Activated CD4-positive, alpha-beta T cell treated with anti-CD3 and anti-CD28 coated beads, Interleukin-2, amount 10 ng/mL, durations not matched to agents 7 days and 5 days (primary cell): ENCODE data around the gene HPDL. TPM values are rescaled to one million over a fixed set of nuclear protein-coding genes. Genes with fewer than 3 reads are reported as not detected.

Experiments
- CTCF ChIA-PET: fragments of 350-600 bp; sonication (Branson Sonifier 250); formaldehyde crosslinking; loops from one replicate; lab custom pipeline; 2021; ENCODE audit warnings: antibody characterized with exemption; lab: Charles Lee
- POLR2A ChIA-PET: fragments of 350-600 bp; sonication (Branson Sonifier 250); formaldehyde crosslinking; loops from one replicate; lab custom pipeline; 2021; ENCODE audit warnings: antibody characterized with exemption; lab: Charles Lee
- DNase-seq: peaks from one replicate; pipeline ENCODE4 v3.0.0-alpha.2; 2020
- H3K27ac Mint-ChIP-seq: one replicate; pipeline ENCODE4 v1.8.0; 2021; ENCODE audit warnings: mild to moderate bottlenecking, moderate library complexity, mixed read lengths
- H3K27me3 Mint-ChIP-seq: one replicate; pipeline ENCODE4 v1.8.0; 2021; ENCODE audit warnings: mixed read lengths
- H3K36me3 Mint-ChIP-seq: one replicate; pipeline ENCODE4 v1.8.0; 2021; ENCODE audit warnings: low read depth, mixed read lengths
- H3K4me1 Mint-ChIP-seq: one replicate; pipeline ENCODE4 v1.8.0; 2021; ENCODE audit warnings: mixed read lengths
- H3K4me3 Mint-ChIP-seq: one replicate; pipeline ENCODE4 v1.8.0; 2021; ENCODE audit warnings: mild to moderate bottlenecking, moderate library complexity, mixed read lengths
- H3K9me3 Mint-ChIP-seq: one replicate; pipeline ENCODE4 v1.8.0; 2021; ENCODE audit warnings: mixed read lengths
- total RNA-seq, 2 experiments: library from RNA; stranded (reverse); gene quantifications; one replicate each; pipeline ENCODE4 v1.2.3, GENCODE V29; 2021

The HPDL gene
- total RNA-seq, 2 experiments from 2014 or later: 6.2 to 6.5 TPM

- POLR2A ChIA-PET: interaction anchor here (0.6 to 2.7 kb wide), 3 partner anchors 16 to 291 kb away, joined by 4 to 15 read pairs (median 8); partner anchors contain the start of genes MUTYH, TOE1 and UROD
Measured at GRCh38 chr1:45303520-45304310, 23.0 kb upstream of the HPDL start.

GRCh38 chr1:45304311-45305081, 22.2 kb upstream of the HPDL start:
- H3K4me3 Mint-ChIP-seq: peak overlapping the region; percentile 79
- peak overlapping the region; percentile 91 for H3K27ac Mint-ChIP-seq
- peaks cover 40% of the 10 kb centered on the region for H3K4me1 Mint-ChIP-seq
- ChIA-PET POLR2A (interaction anchor here (1.3 kb wide), 1 partner anchor 292 kb away, joined by 8 read pairs; the partner anchor contains the start of gene UROD), CTCF (interaction anchor here (0.9 to 8.1 kb wide), 7 partner anchors 10 to 294 kb away, joined by 3 to 86 read pairs (median 5); partner anchors contain the start of genes HECTD3, MUTYH, TOE1 and UROD)
- H3K36me3 Mint-ChIP-seq: no peaks in the 10 kb centered on the region
- no peak for DNase-seq
- no peaks in the 10 kb centered on the region for H3K27me3 Mint-ChIP-seq
- H3K9me3 Mint-ChIP-seq: no peaks in the 10 kb centered on the region

More at GRCh38 chr1:45303520-45304310, 23.0 kb upstream of the HPDL start:
- no peaks in the 10 kb centered on the region for H3K36me3 Mint-ChIP-seq
- H3K9me3 Mint-ChIP-seq: no peaks in the 10 kb centered on the region
- H3K27ac Mint-ChIP-seq: peak overlapping the region; percentile 91
- peak overlapping the region; percentile 79 for H3K4me3 Mint-ChIP-seq
- CTCF ChIA-PET: interaction anchor here (0.6 to 8.1 kb wide), 21 partner anchors 10 to 572 kb away, joined by 3 to 86 read pairs (median 5); partner anchors contain the start of genes BTBD19, HECTD3, MUTYH and PLK3
- no peaks in the 10 kb centered on the region for H3K27me3 Mint-ChIP-seq
- peak; percentile 97 for DNase-seq
- H3K4me1 Mint-ChIP-seq: peaks cover 40% of the 10 kb centered on the region

DNA sequence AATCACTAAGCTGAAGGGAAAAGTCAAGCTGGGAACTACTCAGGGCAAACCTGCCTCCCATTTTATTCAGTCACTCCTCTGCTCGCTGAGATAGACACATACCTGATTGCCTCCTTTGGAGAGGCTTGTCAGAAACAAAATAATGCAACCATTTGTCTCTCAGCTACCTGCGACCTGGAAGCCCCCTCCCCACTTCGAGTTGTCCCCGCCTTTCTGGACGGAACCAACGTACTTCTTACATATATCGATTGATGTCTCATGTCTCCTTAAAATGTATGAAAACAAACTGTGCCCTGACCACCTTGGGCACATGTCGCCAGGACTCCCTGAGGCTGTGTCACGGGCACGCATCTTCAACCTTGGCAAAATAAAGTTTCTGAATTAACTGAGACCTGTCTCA, 21.5 kb upstream of the HPDL start:
- Mint-ChIP-seq H3K4me1 (peaks cover 40% of the 10 kb centered on the region), H3K4me3 (peak overlapping the region; percentile 79), H3K9me3 (no peaks in the 10 kb centered on the region), H3K36me3 (no peaks in the 10 kb centered on the region), H3K27me3 (no peaks in the 10 kb centered on the region), H3K27ac (peak overlapping the region; percentile 86)
- CTCF ChIA-PET: interaction anchor here (0.6 to 1.7 kb wide), 6 partner anchors 15 to 584 kb away, joined by 3 to 5 read pairs (median 4); partner anchors contain the start of gene TOE1
- no peak for DNase-seq
- POLR2A ChIA-PET: no interaction called here

- Mint-ChIP-seq H3K9me3 (no peaks in the 10 kb centered on the region), H3K27ac (peak overlapping the region; percentile 34), H3K27me3 (no peaks in the 10 kb centered on the region), H3K4me1 (peaks cover 37% of the 10 kb centered on the region), H3K4me3 (no peak overlapping the region), H3K36me3 (no peaks in the 10 kb centered on the region)
- peak; percentile 11 for DNase-seq
- ChIA-PET POLR2A (interaction anchor here (1.1 kb wide), 1 partner anchor 26 kb away, joined by 5 read pairs; no protein-coding TSS in a partner anchor), CTCF (interaction anchor here (0.8 to 1.7 kb wide), 4 partner anchors 12 to 939 kb away, joined by 3 read pairs; partner anchors contain the start of gene RNU5D-1)
Measured at GRCh38 chr1:45306319-45306718, 20.4 kb upstream of the HPDL start.

DNA sequence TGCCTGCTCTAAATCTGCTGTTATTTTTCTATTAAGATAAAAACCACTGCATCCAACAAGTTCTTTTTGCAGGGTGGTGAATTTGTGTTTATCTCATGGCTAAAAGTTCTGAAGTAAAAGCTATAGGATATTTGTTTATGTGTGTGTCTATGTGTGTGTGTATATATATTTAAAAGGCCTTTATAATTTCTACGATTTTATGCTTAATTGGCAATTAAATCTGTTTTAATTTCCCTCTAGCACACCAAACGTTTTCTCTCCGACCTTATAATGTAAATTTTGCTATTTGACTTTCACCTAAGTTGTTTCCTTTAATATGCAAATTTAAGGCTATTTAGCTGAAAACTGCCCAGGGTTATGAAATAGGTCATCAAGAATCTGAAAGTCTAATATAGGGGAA, 19.8 kb upstream of the HPDL start:
- Mint-ChIP-seq H3K27ac (peak overlapping the region; percentile 60), H3K4me1 (peaks cover 34% of the 10 kb centered on the region), H3K4me3 (no peak overlapping the region), H3K36me3 (no peaks in the 10 kb centered on the region), H3K9me3 (no peaks in the 10 kb centered on the region), H3K27me3 (no peaks in the 10 kb centered on the region)
- CTCF ChIA-PET: interaction anchor here (0.8 to 1.0 kb wide), 2 partner anchors 32 to 186 kb away, joined by 3 read pairs; no protein-coding TSS in a partner anchor
- DNase-seq: no peak
- POLR2A ChIA-PET: interaction anchor here (1.1 kb wide), 1 partner anchor 25 kb away, joined by 5 read pairs; no protein-coding TSS in a partner anchor

DNA sequence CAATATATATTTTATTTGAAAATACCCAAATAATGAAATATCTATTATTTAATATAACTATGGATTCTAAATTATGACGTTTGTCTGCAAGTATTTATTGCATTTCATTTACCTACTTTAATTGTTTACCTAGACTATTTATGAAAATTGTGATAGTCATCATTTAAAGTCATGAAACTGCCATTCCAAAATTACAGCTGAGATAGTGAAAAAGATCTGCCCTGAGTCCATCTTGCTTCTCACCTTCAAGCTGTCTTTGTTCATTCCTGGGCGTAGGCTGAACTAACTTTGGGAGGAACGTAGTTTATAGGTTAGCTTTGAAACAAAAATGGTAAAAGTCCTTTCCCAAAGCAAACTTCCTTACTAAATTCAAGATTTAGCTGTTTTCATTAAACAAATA, 12.4 kb upstream of the HPDL start:
- no peak overlapping the region for H3K4me3 Mint-ChIP-seq
- H3K27me3 Mint-ChIP-seq: peaks cover 3% of the 10 kb centered on the region
- no peaks in the 10 kb centered on the region for H3K9me3 Mint-ChIP-seq
- H3K36me3 Mint-ChIP-seq: no peaks in the 10 kb centered on the region
- H3K27ac Mint-ChIP-seq: no peak overlapping the region
- POLR2A ChIA-PET: no interaction called here
- DNase-seq: no peak
- H3K4me1 Mint-ChIP-seq: no peaks in the 10 kb centered on the region
- CTCF ChIA-PET: interaction anchor here (1.1 to 1.6 kb wide), 3 partner anchors 11 to 300 kb away, joined by 3 to 6 read pairs (median 4); no protein-coding TSS in a partner anchor

DNA sequence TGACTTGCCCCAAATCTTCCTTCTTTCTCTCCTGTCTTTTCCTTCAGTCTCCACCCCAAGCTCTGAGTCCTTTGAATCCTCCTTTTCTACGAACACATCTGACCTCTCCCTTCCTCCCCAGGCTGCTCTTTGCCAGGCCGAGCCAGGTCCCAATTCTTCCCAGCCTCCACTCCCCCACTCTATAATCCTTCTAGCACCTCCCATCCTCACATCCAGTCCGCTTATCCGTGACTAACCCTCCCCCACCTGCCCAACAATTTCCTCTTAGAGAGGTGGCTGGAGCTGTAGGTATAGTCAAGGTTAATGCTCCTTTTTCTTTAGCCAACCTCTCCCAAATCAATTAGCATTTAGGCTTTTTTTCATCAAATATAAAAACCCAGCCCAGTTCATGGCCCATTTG, 9.5 kb upstream of the HPDL start:
- H3K4me1 Mint-ChIP-seq: no peaks in the 10 kb centered on the region
- no peaks in the 10 kb centered on the region for H3K36me3 Mint-ChIP-seq
- no peak overlapping the region for H3K4me3 Mint-ChIP-seq
- H3K27me3 Mint-ChIP-seq: peaks cover 3% of the 10 kb centered on the region
- no peaks in the 10 kb centered on the region for H3K9me3 Mint-ChIP-seq
- ChIA-PET CTCF (no interaction called here), POLR2A (no interaction called here)
- no peak overlapping the region for H3K27ac Mint-ChIP-seq
- no peak for DNase-seq

- Mint-ChIP-seq H3K4me3 (no peak overlapping the region), H3K9me3 (no peaks in the 10 kb centered on the region), H3K27ac (no peak overlapping the region), H3K27me3 (no peaks in the 10 kb centered on the region), H3K36me3 (no peaks in the 10 kb centered on the region), H3K4me1 (no peaks in the 10 kb centered on the region)
- DNase-seq: no peak
- ChIA-PET CTCF (interaction anchor here (1.2 to 1.4 kb wide), 3 partner anchors 9 to 17 kb away, joined by 3 read pairs; no protein-coding TSS in a partner anchor), POLR2A (interaction anchor here (0.6 kb wide), 1 partner anchor 16 kb away, joined by 4 read pairs; no protein-coding TSS in a partner anchor)
Measured at GRCh38 chr1:45319761-45320160, 6.9 kb upstream of the HPDL start.

DNA sequence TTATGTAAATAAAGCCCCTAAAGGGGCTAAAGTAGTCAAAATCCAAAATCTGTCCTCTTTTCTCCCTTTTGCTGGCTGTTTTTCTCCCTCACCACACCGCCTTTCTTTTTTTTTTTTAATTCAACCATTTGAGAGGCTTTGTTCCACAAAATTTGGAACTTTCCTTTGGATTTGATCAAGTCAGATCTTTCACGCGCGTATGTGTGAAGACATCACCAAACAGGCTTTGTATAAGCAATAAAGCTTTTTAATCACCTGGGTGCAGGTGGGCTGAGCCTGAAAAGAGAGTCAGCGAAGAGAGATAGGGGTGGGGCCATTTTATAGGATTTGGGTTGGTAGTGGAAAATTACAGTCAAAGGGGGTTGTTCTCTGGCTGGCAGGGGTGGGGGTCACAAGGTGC, 5.3 kb upstream of the HPDL start:
- Mint-ChIP-seq H3K36me3 (no peaks in the 10 kb centered on the region), H3K4me3 (no peak overlapping the region), H3K27me3 (no peaks in the 10 kb centered on the region), H3K27ac (no peak overlapping the region), H3K4me1 (peaks cover 4% of the 10 kb centered on the region), H3K9me3 (no peaks in the 10 kb centered on the region)
- no peak for DNase-seq
- ChIA-PET CTCF (no interaction called here), POLR2A (no interaction called here)

DNA sequence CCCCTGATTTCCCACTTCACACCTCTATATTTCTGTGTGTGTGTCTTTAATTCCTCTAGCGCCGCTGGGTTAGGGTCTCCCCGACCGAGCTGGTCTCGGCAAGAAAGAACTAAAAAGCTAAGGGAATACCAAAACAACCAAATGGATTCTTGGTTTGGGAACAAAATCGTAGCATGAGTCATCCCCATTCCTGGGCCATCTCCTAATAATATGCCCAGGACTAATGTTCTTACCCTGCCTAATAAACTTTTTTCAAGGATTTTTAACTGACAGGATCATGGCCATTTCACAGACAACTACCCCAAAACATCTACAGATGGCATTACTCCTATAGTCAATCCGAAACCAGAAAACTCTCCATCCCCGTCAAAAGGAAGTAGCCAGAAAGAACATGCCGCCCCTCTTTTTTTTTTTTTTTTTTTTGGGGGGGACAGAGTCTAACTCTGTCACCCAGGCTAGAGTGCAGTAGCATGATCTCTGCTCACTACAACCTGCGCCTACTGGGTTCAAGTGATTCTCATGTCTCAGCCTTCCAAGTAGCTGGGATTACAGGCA, 4.1 kb upstream of the HPDL start:
- POLR2A ChIA-PET: no interaction called here
- H3K27me3 Mint-ChIP-seq: no peaks in the 10 kb centered on the region
- H3K9me3 Mint-ChIP-seq: no peaks in the 10 kb centered on the region
- peaks cover 9% of the 10 kb centered on the region for H3K4me1 Mint-ChIP-seq
- no peaks in the 10 kb centered on the region for H3K36me3 Mint-ChIP-seq
- no peak for DNase-seq
- H3K27ac Mint-ChIP-seq: no peak overlapping the region
- H3K4me3 Mint-ChIP-seq: no peak overlapping the region
- CTCF ChIA-PET: no interaction called here

DNA sequence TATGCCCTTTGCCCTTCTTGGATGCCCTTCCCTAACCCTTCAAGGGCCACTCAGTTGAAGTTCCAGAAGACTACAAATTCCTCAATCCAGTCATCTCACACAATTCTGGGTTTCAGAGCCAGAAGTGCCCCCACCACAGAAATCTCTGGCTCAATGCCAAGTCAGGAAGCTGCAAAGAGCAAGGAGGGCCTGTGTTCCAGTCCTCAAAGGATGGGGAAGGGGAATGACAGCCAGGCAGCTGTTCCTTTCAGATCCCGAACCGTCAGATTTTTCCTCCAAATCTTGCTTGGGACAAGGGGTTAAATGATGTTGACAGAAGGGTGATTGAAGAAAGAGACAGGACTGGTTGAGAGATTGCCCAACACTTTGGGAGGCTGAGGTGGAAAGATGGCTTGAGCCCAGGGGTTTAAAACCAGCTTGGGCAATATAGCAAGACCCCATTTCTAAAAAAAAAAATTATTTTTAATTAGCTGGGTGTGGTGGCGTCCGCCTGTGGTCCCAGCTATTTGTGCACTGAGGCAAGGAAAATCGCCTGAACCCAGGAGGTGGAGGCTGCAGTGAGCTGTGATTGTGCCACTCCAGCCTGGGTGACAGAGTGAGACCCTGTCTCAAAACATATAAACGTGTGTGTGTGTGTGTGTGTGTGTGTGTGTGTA, 716 bp upstream of the HPDL start:
- Mint-ChIP-seq H3K4me1 (peaks cover 23% of the 10 kb centered on the region), H3K27me3 (no peaks in the 10 kb centered on the region), H3K9me3 (no peaks in the 10 kb centered on the region), H3K36me3 (peaks cover 8% of the 10 kb centered on the region), H3K27ac (peak overlapping the region; percentile 87), H3K4me3 (peak overlapping the region; percentile 77)
- DNase-seq: no peak
- ChIA-PET POLR2A (interaction anchor here (3.8 kb wide), 1 partner anchor 14 kb away, joined by 22 read pairs; the partner anchor contains the start of genes MUTYH and TOE1), CTCF (interaction anchor here (0.7 to 2.2 kb wide), 5 partner anchors 8 to 188 kb away, joined by 3 to 6 read pairs (median 3); partner anchors contain the start of genes MUTYH and TOE1)
